GM12801 (cell line): ENCODE measurements around the gene MBD3L5.

ENCODE experiments used
- TF ChIP-seq, protein P1 (sequence below): IDR thresholded peaks from one replicate; pipeline ENCODE4 v1.5.1; 2011; ENCODE audit warnings: control low read depth; ENCODE audit not compliant: insufficient read length; ENCODE audit errors: extremely low read depth

MBD3L5 gene

DNA sequence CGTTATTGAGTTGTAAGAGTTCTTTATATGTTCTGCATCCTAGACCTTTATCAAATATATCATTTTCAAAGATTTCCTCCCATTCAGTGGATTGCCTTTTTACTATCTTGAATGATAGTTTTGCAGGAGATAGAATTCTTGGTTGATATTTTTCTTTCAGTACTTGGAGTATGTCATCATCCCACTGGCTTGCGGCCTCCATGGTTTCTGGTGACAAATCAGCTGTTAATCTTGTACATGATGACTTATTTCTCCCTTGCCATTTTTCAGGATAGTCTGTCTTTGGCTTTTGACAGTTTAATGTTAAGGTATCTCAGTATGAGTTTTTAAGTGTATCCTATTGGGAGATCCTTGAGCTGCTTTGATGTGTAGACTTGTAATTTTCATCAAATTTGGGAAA, 47.6 kb downstream of the MBD3L5 start:
- TF ChIP-seq, protein P1, sequence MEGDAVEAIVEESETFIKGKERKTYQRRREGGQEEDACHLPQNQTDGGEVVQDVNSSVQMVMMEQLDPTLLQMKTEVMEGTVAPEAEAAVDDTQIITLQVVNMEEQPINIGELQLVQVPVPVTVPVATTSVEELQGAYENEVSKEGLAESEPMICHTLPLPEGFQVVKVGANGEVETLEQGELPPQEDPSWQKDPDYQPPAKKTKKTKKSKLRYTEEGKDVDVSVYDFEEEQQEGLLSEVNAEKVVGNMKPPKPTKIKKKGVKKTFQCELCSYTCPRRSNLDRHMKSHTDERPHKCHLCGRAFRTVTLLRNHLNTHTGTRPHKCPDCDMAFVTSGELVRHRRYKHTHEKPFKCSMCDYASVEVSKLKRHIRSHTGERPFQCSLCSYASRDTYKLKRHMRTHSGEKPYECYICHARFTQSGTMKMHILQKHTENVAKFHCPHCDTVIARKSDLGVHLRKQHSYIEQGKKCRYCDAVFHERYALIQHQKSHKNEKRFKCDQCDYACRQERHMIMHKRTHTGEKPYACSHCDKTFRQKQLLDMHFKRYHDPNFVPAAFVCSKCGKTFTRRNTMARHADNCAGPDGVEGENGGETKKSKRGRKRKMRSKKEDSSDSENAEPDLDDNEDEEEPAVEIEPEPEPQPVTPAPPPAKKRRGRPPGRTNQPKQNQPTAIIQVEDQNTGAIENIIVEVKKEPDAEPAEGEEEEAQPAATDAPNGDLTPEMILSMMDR: no peak
